Measurements from ENCODE around the gene EPHA6.

DNA sequence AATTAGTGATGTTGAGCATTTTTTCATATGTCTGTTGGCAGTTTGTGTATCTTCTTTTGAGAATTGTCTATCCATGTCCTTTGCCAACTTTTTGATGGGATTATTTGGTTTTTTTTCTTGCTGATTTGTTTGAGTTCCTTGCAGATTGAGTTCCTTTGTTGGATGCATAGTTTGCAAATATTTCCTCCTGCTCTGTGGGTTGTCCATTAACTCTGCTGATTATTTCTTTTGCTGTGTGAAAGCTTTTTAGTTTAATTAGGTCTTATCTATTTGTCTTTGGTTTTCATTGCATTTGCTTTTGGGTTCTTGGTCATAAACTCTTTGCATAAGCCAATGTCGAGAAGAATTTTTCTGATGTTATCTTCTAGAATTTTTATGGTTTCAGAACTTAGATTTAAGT lies 414.6 kb downstream of the EPHA6 start:
- TF ChIP-seq, protein P1, sequence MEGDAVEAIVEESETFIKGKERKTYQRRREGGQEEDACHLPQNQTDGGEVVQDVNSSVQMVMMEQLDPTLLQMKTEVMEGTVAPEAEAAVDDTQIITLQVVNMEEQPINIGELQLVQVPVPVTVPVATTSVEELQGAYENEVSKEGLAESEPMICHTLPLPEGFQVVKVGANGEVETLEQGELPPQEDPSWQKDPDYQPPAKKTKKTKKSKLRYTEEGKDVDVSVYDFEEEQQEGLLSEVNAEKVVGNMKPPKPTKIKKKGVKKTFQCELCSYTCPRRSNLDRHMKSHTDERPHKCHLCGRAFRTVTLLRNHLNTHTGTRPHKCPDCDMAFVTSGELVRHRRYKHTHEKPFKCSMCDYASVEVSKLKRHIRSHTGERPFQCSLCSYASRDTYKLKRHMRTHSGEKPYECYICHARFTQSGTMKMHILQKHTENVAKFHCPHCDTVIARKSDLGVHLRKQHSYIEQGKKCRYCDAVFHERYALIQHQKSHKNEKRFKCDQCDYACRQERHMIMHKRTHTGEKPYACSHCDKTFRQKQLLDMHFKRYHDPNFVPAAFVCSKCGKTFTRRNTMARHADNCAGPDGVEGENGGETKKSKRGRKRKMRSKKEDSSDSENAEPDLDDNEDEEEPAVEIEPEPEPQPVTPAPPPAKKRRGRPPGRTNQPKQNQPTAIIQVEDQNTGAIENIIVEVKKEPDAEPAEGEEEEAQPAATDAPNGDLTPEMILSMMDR (IDR thresholded peaks at IDR 0.05): no peak
- no peak for TF ChIP-seq EZH2 (IDR thresholded peaks at IDR 0.05; ENCODE audit: borderline replicate concordance, insufficient read depth, low read depth, low read length, poor library complexity, severe bottlenecking)

Data from B cell (primary cell).